Upper lobe of left lung (tissue), 4 donors: ENCODE results near the gene LRRC56.

ENCODE experiments used
- CTCF ChIP-seq, 6 experiments: fragments of 450-650 bp in 4 of 6; fragments of 200-600 bp in 2 of 6; sonication (generic) in 2 of 6; IDR thresholded peaks; one replicate each; pipeline ENCODE4 v1.5.1; 2016 to 2019; ENCODE audit warnings: antibody characterized with exemption in 6 of 6
- POLR2A ChIP-seq, 4 donors: fragments of 450-650 bp; IDR thresholded peaks; one replicate each; pipeline ENCODE4 v1.5.1; 2016 to 2017; ENCODE audit warnings: antibody characterized with exemption in 4 of 4, mild to moderate bottlenecking in 2 of 4
- POLR2AphosphoS5 ChIP-seq, 2 donors: sonication (generic); formaldehyde crosslinking; IDR thresholded peaks; one replicate each; pipeline ENCODE4 v1.5.1; 2017; ENCODE audit warnings: antibody characterized with exemption in 2 of 2

- TF ChIP-seq CTCF (IDR thresholded peaks at IDR 0.05) (peak in 1 of 6 experiments; percentile 13), POLR2AphosphoS5 (IDR thresholded peaks at IDR 0.05) (peak; percentile 72 to 93), POLR2A (IDR thresholded peaks at IDR 0.05) (peak in 3 of 4 donors; percentile 60 to 78 (median 75))
Measured at GRCh38 chr11:506995-507726, 30.2 kb upstream of the LRRC56 start, which contains the start of gene RNH1.
